ENCODE measurements around the gene HNF1A. TPM values are rescaled to one million over a fixed set of nuclear protein-coding genes. Genes with fewer than 3 reads are reported as not detected.
"Not testable (repeated sequence)": the region's sequence is repeated elsewhere in the genome, so short reads cannot be mapped to it uniquely, and the experiment has no call there.

Gene HNF1A
- total RNA-seq, 4 donors from 2014 or later = 0.27 to 0.47 TPM; not detected in 2

GRCh38 chr12:121038861-121039668, 60.7 kb downstream of the HNF1A start, which contains the start of gene OASL:
Gene OASL (minus strand): TSS chr12:121039246. CDS start chr12:121038971, 275 bp downstream.
- no peaks in the 10 kb centered on the region for H3K36me3 ChIP-seq
- 50 to 60% methylated on average over 1 to 2 of the region's 13 CpGs for WGBS, 2 donors (ENCODE audit: low coverage in 1 of 2)
- H3K27me3 ChIP-seq = peaks cover 39% of the 10 kb centered on the region
- no peaks in the 10 kb centered on the region for H3K4me1 ChIP-seq
- TF ChIP-seq POLR2AphosphoS5 (IDR thresholded peaks at IDR 0.05) (no peak), POLR2A (IDR thresholded peaks at IDR 0.05) (no peak), CTCF (IDR thresholded peaks at IDR 0.05) (no peak), EP300 (IDR thresholded peaks at IDR 0.05) (no peak)
- no peaks in the 10 kb centered on the region for H3K9me3 ChIP-seq
- H3K27ac ChIP-seq = peak within 1 kb of the TSS in 2 of 4 donors; percentile 10 to 24
- peak within 1 kb of the TSS; percentile 13 to 49 for H3K4me3 ChIP-seq
- ATAC-seq = peak; percentile 55

GRCh38 chr12:121043067-121043466, 64.7 kb downstream of the HNF1A start:
- no peak for ATAC-seq
- no peaks in the 10 kb centered on the region for H3K9me3 ChIP-seq
- no peak overlapping the region for H3K4me3 ChIP-seq
- H3K27ac ChIP-seq = no peak overlapping the region
- 66 to 80% methylated on average over 2 to 4 of the region's 4 CpGs for WGBS, 2 donors (ENCODE audit: low coverage in 1 of 2)
- TF ChIP-seq POLR2AphosphoS5 (IDR thresholded peaks at IDR 0.05) = no peak
- TF ChIP-seq CTCF (IDR thresholded peaks at IDR 0.05) = no peak
- no peak for TF ChIP-seq EP300 (IDR thresholded peaks at IDR 0.05)
- no peak for TF ChIP-seq POLR2A (IDR thresholded peaks at IDR 0.05)
- peaks cover 51% of the 10 kb centered on the region for H3K27me3 ChIP-seq
- no peaks in the 10 kb centered on the region for H3K36me3 ChIP-seq
- H3K4me1 ChIP-seq = no peaks in the 10 kb centered on the region

- H3K4me3 ChIP-seq, H3K27ac ChIP-seq, ATAC-seq, H3K9me3 ChIP-seq, H3K36me3 ChIP-seq, H3K4me1 ChIP-seq: not testable (repeated sequence)
- WGBS, 2 donors (ENCODE audit: low coverage in 1 of 2) = 72 to 94% methylated on average over 4 to 9 of the region's 12 CpGs
- peaks cover 55% of the 10 kb centered on the region for H3K27me3 ChIP-seq
These were observed 69.1 kb downstream of the HNF1A start for GRCh38 chr12:121047400-121047799.

GRCh38 chr12:121048442-121048841, 70.1 kb downstream of the HNF1A start:
- TF ChIP-seq EP300 (IDR thresholded peaks at IDR 0.05) (no peak), CTCF (IDR thresholded peaks at IDR 0.05) (no peak), POLR2AphosphoS5 (IDR thresholded peaks at IDR 0.05) (no peak), POLR2A (IDR thresholded peaks at IDR 0.05) (no peak)
- no peaks in the 10 kb centered on the region for H3K9me3 ChIP-seq
- WGBS, 2 donors (ENCODE audit: low coverage in 1 of 2) = 55 to 80% methylated on average over 1 to 2 of the region's 7 CpGs
- H3K36me3 ChIP-seq = no peaks in the 10 kb centered on the region
- H3K4me1 ChIP-seq = no peaks in the 10 kb centered on the region
- no peak overlapping the region for H3K27ac ChIP-seq
- ATAC-seq = no peak
- H3K27me3 ChIP-seq = peaks cover 46% of the 10 kb centered on the region
- no peak overlapping the region for H3K4me3 ChIP-seq

- ATAC-seq = no peak
- Histone ChIP-seq H3K27me3 (peaks cover 33% of the 10 kb centered on the region), H3K4me1 (no peaks in the 10 kb centered on the region), H3K4me3 (no peak overlapping the region), H3K9me3 (no peaks in the 10 kb centered on the region), H3K36me3 (no peaks in the 10 kb centered on the region), H3K27ac (no peak overlapping the region)
- 33 to 69% methylated on average over 2 of the region's 2 CpGs for WGBS, 2 donors (ENCODE audit: low coverage in 1 of 2)
- no peak for TF ChIP-seq CTCF (IDR thresholded peaks at IDR 0.05)
These were observed 72.4 kb downstream of the HNF1A start for GRCh38 chr12:121050725-121051124.

Other genes with a start within 250 kb of the HNF1A start
- gene SPPL3, start 74.2 kb upstream of the HNF1A start, total RNA-seq = 10 to 100 TPM; 16.2 to 20.2 (median 19.0) TPM
- 10 to 100 TPM; 15.1 to 20.2 (median 17.7) TPM for gene C12orf43, start 37.9 kb downstream of the HNF1A start, total RNA-seq
- 1 to 10 TPM in 1 of 4 donors, under 1 TPM in 3; 0.31 to 3.0 (median 0.38) TPM for gene OASL, start 60.7 kb downstream of the HNF1A start, total RNA-seq
- gene P2RX7, start 154.3 kb downstream of the HNF1A start, total RNA-seq = 1 to 10 TPM; 2.0 to 3.3 (median 3.0) TPM
- 10 to 100 TPM; 15.1 to 32.8 (median 31.0) TPM for gene P2RX4, start 231.6 kb downstream of the HNF1A start, total RNA-seq

Data from gastroesophageal sphincter (tissue), 4 donors.